Sigmoid colon (tissue), 4 donors: ENCODE data around the gene ICAM4.

Source experiments
- CTCF ChIP-seq, 4 experiments: fragments of 450-650 bp in 3 of 4; fragments of 200-600 bp in 1 of 4; IDR thresholded peaks; one replicate each; pipeline ENCODE4 v1.5.1; 2016 to 2019; ENCODE audit warnings: antibody characterized with exemption in 4 of 4, mild to moderate bottlenecking in 3 of 4, moderate library complexity in 2 of 4
- EP300 ChIP-seq, 4 donors: sonication (generic); formaldehyde crosslinking; IDR thresholded peaks; one replicate each; pipeline ENCODE4 v1.6.1; 2017; ENCODE audit warnings: antibody characterized with exemption in 4 of 4

GRCh38 chr19:10320602-10321416 is 34.1 kb downstream of the ICAM4 start:
- TF ChIP-seq CTCF (IDR thresholded peaks at IDR 0.05) (no peak), EP300 (IDR thresholded peaks at IDR 0.05) (no peak)
